HCT116 (cell line): ENCODE results near the gene ATN1.

Experiments used
- ATF3 ChIP-seq: IDR thresholded peaks from 2 replicates; pipeline ENCODE4 v1.6.1; 2012
- CEBPB ChIP-seq: IDR thresholded peaks from 2 replicates; pipeline ENCODE4 v1.6.1; 2012; ENCODE audit warnings: low read depth
- EGR1 ChIP-seq: IDR thresholded peaks from 2 replicates; pipeline ENCODE4 v1.6.1; 2012; ENCODE audit warnings: low read depth
- EZH2 ChIP-seq: fragments of 200-600 bp; sonication (generic); IDR thresholded peaks from 2 replicates; pipeline ENCODE4 v1.6.1; 2017; ENCODE audit warnings: antibody characterized with exemption, mixed run types
- POLR2A ChIP-seq: IDR thresholded peaks from 2 replicates; pipeline ENCODE4 v1.7.0; 2011; ENCODE audit warnings: borderline replicate concordance; ENCODE audit not compliant: insufficient read depth, insufficient read length; ENCODE audit errors: extremely low read depth
- POLR2AphosphoS5 ChIP-seq: IDR thresholded peaks from 2 replicates; pipeline ENCODE4 v1.6.1; 2011; ENCODE audit warnings: mild to moderate bottlenecking, low read depth, low read length, moderate library complexity
- TCF7L2 ChIP-seq: IDR thresholded peaks from 2 replicates; pipeline ENCODE4 v1.7.0; 2011; ENCODE audit warnings: borderline replicate concordance, inconsistent platforms; ENCODE audit not compliant: insufficient read depth, insufficient read length; ENCODE audit errors: extremely low read depth
- TF ChIP-seq, protein P1 (sequence below): IDR thresholded peaks from 2 replicates; pipeline ENCODE4 v1.6.1; 2012
- TF ChIP-seq, protein P2 (sequence below), 3 experiments: fragments of 200-600 bp in 1 of 3; sonication (generic) in 1 of 3; IDR thresholded peaks in 2 of 3; conservative IDR thresholded peaks in 1 of 3; 2 replicates each; pipeline ENCODE4 v1.5.1; 2012 to 2017; ENCODE audit warnings: low read depth in 2 of 3, low read length in 2 of 3, antibody characterized with exemption in 1 of 3, borderline replicate concordance in 1 of 3, control low read depth in 1 of 3, mild to moderate bottlenecking in 1 of 3, mixed read lengths in 1 of 3, mixed run types in 1 of 3, moderate library complexity in 1 of 3; ENCODE audit not compliant: insufficient read depth in 1 of 3

GRCh38 chr12:6958609-6959057, 30.9 kb downstream of the ATN1 start:
- no peak for TF ChIP-seq POLR2AphosphoS5
- TF ChIP-seq ATF3: no peak
- TF ChIP-seq, protein P1, sequence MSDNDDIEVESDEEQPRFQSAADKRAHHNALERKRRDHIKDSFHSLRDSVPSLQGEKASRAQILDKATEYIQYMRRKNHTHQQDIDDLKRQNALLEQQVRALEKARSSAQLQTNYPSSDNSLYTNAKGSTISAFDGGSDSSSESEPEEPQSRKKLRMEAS: no peak
- no peak for TF ChIP-seq TCF7L2
- no peak for TF ChIP-seq EGR1
- no peak for TF ChIP-seq POLR2A
- TF ChIP-seq, protein P2, sequence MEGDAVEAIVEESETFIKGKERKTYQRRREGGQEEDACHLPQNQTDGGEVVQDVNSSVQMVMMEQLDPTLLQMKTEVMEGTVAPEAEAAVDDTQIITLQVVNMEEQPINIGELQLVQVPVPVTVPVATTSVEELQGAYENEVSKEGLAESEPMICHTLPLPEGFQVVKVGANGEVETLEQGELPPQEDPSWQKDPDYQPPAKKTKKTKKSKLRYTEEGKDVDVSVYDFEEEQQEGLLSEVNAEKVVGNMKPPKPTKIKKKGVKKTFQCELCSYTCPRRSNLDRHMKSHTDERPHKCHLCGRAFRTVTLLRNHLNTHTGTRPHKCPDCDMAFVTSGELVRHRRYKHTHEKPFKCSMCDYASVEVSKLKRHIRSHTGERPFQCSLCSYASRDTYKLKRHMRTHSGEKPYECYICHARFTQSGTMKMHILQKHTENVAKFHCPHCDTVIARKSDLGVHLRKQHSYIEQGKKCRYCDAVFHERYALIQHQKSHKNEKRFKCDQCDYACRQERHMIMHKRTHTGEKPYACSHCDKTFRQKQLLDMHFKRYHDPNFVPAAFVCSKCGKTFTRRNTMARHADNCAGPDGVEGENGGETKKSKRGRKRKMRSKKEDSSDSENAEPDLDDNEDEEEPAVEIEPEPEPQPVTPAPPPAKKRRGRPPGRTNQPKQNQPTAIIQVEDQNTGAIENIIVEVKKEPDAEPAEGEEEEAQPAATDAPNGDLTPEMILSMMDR (IDR thresholded peaks at IDR 0.05 in 2 of 3, conservative IDR thresholded peaks at IDR 0.05 in 1 of 3; ENCODE audit: borderline replicate concordance in 1 of 3, insufficient read depth in 1 of 3, low read depth in 2 of 3, low read length in 2 of 3): no peak
- TF ChIP-seq EZH2: no peak
- TF ChIP-seq CEBPB: no peak
